Colonic mucosa (tissue), 4 donors: ENCODE results near the gene FBXL16. TPM values are rescaled to one million over a fixed set of nuclear protein-coding genes. Genes with fewer than 3 reads are reported as not detected.

Experiments used
- DNase-seq: peaks from one replicate; pipeline ENCODE4 v3.0.0-alpha.2; 2020
- H3K27ac ChIP-seq: fragments of 200-600 bp; one replicate; pipeline ENCODE4 v1.8.0; 2021
- H3K27me3 ChIP-seq: fragments of 200-600 bp; one replicate; pipeline ENCODE4 v1.8.0; 2021
- H3K36me3 ChIP-seq: fragments of 200-600 bp; one replicate; pipeline ENCODE4 v1.8.0; 2021
- H3K4me1 ChIP-seq: fragments of 200-600 bp; one replicate; pipeline ENCODE4 v1.8.0; 2021; ENCODE audit warnings: mild to moderate bottlenecking
- H3K4me3 ChIP-seq: fragments of 200-600 bp; one replicate; pipeline ENCODE4 v1.8.0; 2021
- H3K9ac ChIP-seq, 2 donors: one replicate each; pipeline ENCODE4 v1.7.0; 2013; ENCODE audit warnings: control low read depth in 2 of 2, low read depth in 2 of 2, low read length in 2 of 2
- H3K9me3 ChIP-seq: fragments of 200-600 bp; one replicate; pipeline ENCODE4 v1.8.0; 2021
- intact Hi-C: fragments of 100-400 bp; cut with DNase I; formaldehyde crosslinking; loops from one replicate; pipeline ENCODE4 v1.14.1; 2022
- total RNA-seq, 2 donors: library from RNA; stranded (reverse); fragmentation: NEBNext Ultra II Directional in 1 of 2; extraction: Animal tissue kit (Norgen Biotek cat#: 25700) in 1 of 2; gene quantifications; one replicate each; pipeline ENCODE4 v1.2.1, GENCODE V29; 2021
- TF ChIP-seq, protein P1 (sequence below): fragments of 200-600 bp; IDR thresholded peaks from one replicate; pipeline ENCODE4 v1.8.0; 2022; ENCODE audit warnings: antibody characterized with exemption, mild to moderate bottlenecking
- donor health status: healthy.
- donor health status: DM: no; HTN: no; CAD: no.
- donor health status: DM: no; HTN: no; CAD: no.

The FBXL16 gene
- total RNA-seq, 2 donors from 2014 or later, result 2.0 to 2.2 TPM

DNA sequence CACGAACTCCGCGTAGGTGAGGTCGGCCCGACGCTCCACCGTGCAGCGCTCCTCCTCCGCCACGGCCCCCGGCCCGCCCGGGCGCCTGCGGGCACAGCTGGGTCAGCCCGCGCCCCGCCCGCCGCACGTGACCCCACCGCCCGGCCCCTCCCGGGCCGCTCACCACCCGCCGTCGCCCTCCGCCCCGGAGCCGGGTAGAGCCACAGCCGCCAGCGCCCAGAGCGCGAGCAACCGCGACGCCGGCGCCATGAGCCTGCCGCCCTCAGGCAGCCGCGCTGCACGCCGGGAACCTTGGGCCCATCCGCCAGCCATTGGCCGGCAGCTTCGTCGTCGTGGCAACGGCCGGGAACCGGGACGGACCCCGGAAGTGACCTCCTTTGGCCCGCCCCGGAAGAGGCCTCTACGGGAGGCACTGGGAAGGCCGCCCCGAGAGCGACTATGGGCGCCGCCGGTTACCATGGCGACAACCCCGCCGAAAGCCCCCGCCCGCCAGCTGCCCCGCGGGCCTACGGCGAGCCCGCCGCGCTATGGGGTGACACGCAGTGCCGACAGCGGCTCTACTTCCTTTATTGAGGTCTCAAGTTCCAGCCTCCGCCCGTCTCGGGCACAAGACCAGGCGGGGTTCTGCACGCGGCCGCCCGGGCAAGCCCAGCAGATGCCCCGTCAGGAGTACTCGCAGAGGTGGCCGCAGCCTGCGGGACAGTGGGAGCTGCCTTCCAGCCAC is 21.4 kb downstream of the FBXL16 start, which contains the start of gene JMJD8:
Gene JMJD8 (minus strand): TSS at position 264 of the 724 bp plus-strand sequence. CDS start 15 bp downstream, at position 249.
- Histone ChIP-seq H3K4me1 (peaks cover 40% of the 10 kb centered on the region), H3K9ac (peak within 1 kb of the TSS; percentile 78 to 90), H3K4me3 (peak within 1 kb of the TSS; percentile 63), H3K36me3 (peaks cover 6% of the 10 kb centered on the region), H3K9me3 (no peaks in the 10 kb centered on the region), H3K27me3 (no peaks in the 10 kb centered on the region), H3K27ac (peak within 1 kb of the TSS; percentile 60)
- peak; percentile 97 for DNase-seq
- intact Hi-C loops, result no loop called here
- TF ChIP-seq, protein P1, sequence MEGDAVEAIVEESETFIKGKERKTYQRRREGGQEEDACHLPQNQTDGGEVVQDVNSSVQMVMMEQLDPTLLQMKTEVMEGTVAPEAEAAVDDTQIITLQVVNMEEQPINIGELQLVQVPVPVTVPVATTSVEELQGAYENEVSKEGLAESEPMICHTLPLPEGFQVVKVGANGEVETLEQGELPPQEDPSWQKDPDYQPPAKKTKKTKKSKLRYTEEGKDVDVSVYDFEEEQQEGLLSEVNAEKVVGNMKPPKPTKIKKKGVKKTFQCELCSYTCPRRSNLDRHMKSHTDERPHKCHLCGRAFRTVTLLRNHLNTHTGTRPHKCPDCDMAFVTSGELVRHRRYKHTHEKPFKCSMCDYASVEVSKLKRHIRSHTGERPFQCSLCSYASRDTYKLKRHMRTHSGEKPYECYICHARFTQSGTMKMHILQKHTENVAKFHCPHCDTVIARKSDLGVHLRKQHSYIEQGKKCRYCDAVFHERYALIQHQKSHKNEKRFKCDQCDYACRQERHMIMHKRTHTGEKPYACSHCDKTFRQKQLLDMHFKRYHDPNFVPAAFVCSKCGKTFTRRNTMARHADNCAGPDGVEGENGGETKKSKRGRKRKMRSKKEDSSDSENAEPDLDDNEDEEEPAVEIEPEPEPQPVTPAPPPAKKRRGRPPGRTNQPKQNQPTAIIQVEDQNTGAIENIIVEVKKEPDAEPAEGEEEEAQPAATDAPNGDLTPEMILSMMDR, result no peak

DNA sequence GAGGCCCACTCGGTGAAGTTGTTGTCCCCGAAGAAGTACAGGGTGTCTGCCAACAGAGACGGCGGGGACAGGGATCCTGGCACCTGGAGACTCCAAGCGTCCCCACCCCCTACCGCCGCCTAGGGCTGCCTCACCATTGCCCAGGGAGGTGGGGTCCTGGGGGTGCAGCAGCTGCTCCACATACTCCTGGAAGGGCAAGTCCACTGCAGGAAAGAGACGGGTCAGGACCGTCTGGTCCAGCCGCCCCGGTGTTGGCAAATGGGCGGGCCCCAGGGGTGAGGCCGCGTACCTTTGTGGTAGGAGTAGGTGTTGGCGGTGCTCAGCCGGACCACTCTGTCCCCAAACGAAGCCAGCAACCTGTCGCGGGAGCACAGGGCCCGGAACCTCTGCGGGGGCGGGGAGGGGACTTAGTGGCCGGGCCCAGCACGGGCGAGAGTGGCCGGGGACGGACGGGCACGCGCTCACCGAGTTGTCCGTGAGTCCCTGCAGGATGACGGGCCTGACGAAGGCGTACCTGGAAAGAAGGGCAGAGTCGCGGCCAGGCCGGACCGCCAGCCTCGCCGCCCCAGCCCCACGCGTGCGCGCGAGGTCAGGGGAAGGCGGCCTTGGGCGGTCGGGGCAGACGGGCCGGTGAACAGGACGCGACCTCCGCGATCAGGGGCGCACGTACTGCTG is 22.1 kb downstream of the FBXL16 start:
- Histone ChIP-seq H3K36me3 (peaks cover 6% of the 10 kb centered on the region), H3K9me3 (no peaks in the 10 kb centered on the region)

DNA sequence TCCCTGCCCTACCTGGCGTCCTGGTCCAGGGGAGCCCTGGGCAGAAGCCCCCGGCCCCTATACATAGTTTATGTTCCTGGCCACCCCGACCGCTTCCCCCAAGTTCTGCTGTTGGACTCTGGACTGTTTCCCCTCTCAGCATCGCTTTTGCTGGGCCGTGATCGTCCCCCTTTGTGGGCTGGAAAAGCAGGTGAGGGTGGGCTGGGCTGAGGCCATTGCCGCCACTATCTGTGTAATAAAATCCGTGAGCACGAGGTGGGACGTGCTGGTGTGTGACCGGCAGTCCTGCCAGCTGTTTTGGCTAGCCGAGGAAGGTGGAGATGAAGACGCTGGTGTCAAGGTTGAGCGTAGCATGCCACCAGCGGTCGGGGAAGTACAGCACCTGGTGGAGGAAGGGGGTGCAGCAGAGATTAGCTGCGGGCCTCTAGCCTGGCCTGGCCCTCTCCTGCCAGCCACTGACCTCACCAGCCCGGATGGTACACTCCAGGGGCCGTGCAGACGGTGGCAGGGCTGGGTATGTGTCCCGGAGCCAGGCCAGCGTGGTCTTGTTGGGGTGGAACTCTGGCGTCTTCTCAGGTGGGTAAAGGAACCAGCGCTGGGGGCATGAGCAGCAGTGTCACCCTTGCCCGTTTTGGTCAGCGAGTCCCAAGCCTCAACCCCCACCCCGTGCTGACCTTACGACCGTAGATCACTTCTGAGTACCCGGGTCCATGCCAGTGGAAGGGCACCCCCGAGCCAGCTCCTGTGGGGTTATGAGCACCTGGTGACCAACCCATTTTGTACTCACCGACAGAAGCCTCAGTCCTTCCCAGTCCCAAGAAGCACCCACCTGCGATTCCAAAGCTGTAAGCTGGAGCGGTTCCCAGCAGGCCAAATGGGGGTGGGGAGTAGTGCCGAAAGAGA is 22.9 kb downstream of the FBXL16 start:
- no peak overlapping the region for H3K27ac ChIP-seq
- no peak for DNase-seq
- H3K9ac ChIP-seq, result peak overlapping the region in 1 of 2 donors; percentile 78
- no peaks in the 10 kb centered on the region for H3K27me3 ChIP-seq
- intact Hi-C loops, result no loop called here
- TF ChIP-seq, protein P1, result no peak
- H3K36me3 ChIP-seq, result peaks cover 6% of the 10 kb centered on the region
- no peak overlapping the region for H3K4me3 ChIP-seq
- no peaks in the 10 kb centered on the region for H3K9me3 ChIP-seq
- H3K4me1 ChIP-seq, result peaks cover 36% of the 10 kb centered on the region

More for the DNA sequence above, 22.1 kb downstream of the FBXL16 start:
- TF ChIP-seq, protein P1, result no peak
- Histone ChIP-seq H3K27me3 (no peaks in the 10 kb centered on the region), H3K4me1 (peaks cover 36% of the 10 kb centered on the region), H3K9ac (peak overlapping the region; percentile 78 to 90), H3K27ac (peak overlapping the region; percentile 60), H3K4me3 (peak overlapping the region; percentile 63)
- intact Hi-C loops, result no loop called here
- no peak for DNase-seq

DNA sequence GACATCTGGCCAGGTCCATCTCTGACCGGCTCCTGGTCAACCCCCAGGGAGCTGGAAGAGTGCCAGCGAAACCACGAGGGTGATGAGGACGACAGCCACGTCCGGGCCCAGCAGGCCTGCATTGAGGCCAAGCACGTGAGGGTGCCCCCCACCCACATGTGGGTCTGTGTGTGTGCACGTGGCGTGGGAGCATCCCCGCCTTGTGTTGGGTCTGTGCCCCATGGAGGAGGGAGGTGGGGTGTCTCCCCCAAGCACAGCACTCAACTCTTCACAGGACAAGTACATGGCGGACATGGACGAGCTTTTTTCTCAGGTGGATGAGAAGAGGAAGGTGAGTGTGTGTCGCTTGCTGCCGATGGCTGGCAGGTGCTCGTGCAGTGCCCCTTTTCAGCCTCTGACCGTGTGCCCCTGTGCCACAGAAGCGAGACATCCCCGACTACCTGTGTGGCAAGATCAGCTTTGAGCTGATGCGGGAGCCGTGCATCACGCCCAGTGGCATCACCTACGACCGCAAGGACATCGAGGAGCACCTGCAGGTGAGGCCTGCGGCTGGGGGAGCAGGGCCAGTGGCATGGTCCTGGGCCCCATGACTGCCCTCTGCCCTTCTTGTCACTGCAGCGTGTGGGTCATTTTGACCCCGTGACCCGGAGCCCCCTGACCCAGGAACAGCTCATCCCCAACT is 23.7 kb downstream of the FBXL16 start:
- DNase-seq, result no peak
- Histone ChIP-seq H3K4me3 (no peak overlapping the region), H3K36me3 (peaks cover 6% of the 10 kb centered on the region), H3K9ac (peak overlapping the region in 1 of 2 donors; percentile 85), H3K27ac (no peak overlapping the region), H3K4me1 (peaks cover 36% of the 10 kb centered on the region), H3K27me3 (no peaks in the 10 kb centered on the region), H3K9me3 (no peaks in the 10 kb centered on the region)
- intact Hi-C loops, result no loop called here
- TF ChIP-seq, protein P1, result no peak
